ENCODE results near the gene SPART. TPM values are rescaled to one million over a fixed set of nuclear protein-coding genes. Genes with fewer than 3 reads are reported as not detected.

The SPART gene
- total RNA-seq, 4 donors from 2014 or later, result 95.1 to 157 (median 122) TPM

DNA sequence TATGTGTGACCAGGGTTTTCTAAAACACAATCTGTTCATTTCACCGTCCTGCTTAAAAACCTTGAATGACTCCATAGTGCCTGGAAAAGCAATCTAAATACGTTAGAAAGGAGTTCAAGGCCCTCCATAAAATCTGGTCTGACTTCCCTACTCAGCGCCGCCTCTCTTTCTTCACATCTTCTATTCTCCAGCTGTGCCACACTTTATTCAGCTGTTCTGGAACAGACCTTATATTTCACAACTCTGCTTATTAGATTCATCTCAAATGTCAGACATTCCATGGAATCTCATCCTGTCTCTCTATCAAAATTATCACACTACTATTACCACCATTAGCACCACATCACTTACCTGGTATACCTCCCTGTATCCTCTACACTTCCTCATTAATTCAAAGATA, 19.8 kb upstream of the SPART start:
- DNase-seq (ENCODE audit: extremely low spot score), result no peak
- TF ChIP-seq, protein P1, sequence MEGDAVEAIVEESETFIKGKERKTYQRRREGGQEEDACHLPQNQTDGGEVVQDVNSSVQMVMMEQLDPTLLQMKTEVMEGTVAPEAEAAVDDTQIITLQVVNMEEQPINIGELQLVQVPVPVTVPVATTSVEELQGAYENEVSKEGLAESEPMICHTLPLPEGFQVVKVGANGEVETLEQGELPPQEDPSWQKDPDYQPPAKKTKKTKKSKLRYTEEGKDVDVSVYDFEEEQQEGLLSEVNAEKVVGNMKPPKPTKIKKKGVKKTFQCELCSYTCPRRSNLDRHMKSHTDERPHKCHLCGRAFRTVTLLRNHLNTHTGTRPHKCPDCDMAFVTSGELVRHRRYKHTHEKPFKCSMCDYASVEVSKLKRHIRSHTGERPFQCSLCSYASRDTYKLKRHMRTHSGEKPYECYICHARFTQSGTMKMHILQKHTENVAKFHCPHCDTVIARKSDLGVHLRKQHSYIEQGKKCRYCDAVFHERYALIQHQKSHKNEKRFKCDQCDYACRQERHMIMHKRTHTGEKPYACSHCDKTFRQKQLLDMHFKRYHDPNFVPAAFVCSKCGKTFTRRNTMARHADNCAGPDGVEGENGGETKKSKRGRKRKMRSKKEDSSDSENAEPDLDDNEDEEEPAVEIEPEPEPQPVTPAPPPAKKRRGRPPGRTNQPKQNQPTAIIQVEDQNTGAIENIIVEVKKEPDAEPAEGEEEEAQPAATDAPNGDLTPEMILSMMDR (IDR thresholded peaks at IDR 0.05), result no peak
- no peak for TF ChIP-seq EP300 (IDR thresholded peaks at IDR 0.05)
- no peak for TF ChIP-seq POLR2AphosphoS5 (IDR thresholded peaks at IDR 0.05)
- TF ChIP-seq POLR2A (IDR thresholded peaks at IDR 0.05; ENCODE audit: low read depth), result no peak
- no peaks in the 10 kb centered on the region for H3K36me3 ChIP-seq
- no peak overlapping the region for H3K4me3 ChIP-seq
- WGBS, result 68% methylated on average over 4 of the region's 4 CpGs
- H3K27me3 ChIP-seq, result no peaks in the 10 kb centered on the region
- intact Hi-C loops (cut with DNase I), result no loop called here
- no peaks in the 10 kb centered on the region for H3K9me3 ChIP-seq
- H3K4me1 ChIP-seq, result peaks cover 0 to 23% (median 16%) of the 10 kb centered on the region in 4 donors
- no peak overlapping the region for H3K27ac ChIP-seq (replicated peaks in 1 of 4)

DNA sequence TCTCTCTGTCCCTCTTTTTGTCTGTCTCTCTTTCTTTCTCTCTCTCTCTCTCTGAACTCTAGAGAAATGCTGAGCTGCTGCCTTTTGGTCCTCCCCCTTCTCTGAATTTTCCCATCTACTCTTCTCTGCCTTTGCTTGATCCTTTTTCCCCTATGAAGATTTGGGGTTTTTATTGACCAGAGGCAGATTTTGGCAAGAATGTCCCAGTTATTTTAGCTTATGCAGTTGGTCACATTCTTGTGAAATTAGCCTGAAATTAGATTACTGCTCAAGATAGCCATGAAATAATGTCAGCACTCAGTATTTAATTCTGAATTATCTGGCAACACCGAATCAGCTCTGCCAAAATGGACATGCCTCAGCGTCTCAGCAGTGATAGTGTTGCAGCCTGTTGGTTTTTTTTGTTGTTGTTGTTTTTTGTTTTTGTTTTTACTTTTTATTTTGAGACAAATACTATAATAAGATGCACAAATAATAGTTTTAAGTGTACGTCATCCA, 17.2 kb upstream of the SPART start:
- Histone ChIP-seq H3K4me3 (no peak overlapping the region), H3K27ac (replicated peaks in 1 of 4) (peak overlapping the region in 3 of 4 donors; percentile 0 to 36 (median 23)), H3K27me3 (no peaks in the 10 kb centered on the region), H3K36me3 (no peaks in the 10 kb centered on the region), H3K9me3 (no peaks in the 10 kb centered on the region), H3K4me1 (peaks cover 0 to 29% (median 18%) of the 10 kb centered on the region in 4 donors)
- intact Hi-C loops (cut with DNase I), result no loop called here
- 72% methylated on average over 3 of the region's 3 CpGs for WGBS
- TF ChIP-seq POLR2A (IDR thresholded peaks at IDR 0.05; ENCODE audit: low read depth), result no peak
- TF ChIP-seq, protein P1 (IDR thresholded peaks at IDR 0.05), result no peak
- no peak for TF ChIP-seq POLR2AphosphoS5 (IDR thresholded peaks at IDR 0.05)
- no peak for TF ChIP-seq EP300 (IDR thresholded peaks at IDR 0.05)
- no peak for DNase-seq (ENCODE audit: extremely low spot score)

DNA sequence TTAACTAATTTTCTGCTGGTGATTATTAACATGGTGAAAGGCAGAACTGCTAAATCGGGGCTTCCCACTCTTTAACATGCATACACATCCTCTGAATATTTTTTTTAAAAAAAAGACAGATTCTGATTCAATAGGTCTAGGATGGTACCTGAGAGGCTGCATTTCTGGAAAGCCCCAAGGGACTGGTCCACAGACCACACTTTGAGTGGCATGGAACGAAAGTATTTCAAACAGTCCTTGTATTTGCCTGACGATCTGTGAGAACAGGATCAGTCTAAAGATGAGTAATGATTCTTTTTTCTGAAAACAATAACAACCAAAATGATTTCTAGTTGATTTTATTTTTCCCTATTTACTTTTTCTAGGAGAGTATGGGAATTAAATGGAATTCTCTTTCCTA, 16.7 kb upstream of the SPART start:
- no peaks in the 10 kb centered on the region for H3K9me3 ChIP-seq
- intact Hi-C loops (cut with DNase I), result no loop called here
- H3K27ac ChIP-seq (replicated peaks in 1 of 4), result peak overlapping the region in 3 of 4 donors; percentile 0 to 36 (median 23)
- H3K27me3 ChIP-seq, result no peaks in the 10 kb centered on the region
- DNase-seq (ENCODE audit: extremely low spot score), result no peak
- H3K36me3 ChIP-seq, result no peaks in the 10 kb centered on the region
- no peak overlapping the region for H3K4me3 ChIP-seq
- WGBS, result 56% methylated on average over 3 of the region's 3 CpGs
- TF ChIP-seq POLR2AphosphoS5 (IDR thresholded peaks at IDR 0.05) (no peak), POLR2A (IDR thresholded peaks at IDR 0.05; ENCODE audit: low read depth) (no peak), EP300 (IDR thresholded peaks at IDR 0.05) (no peak)
- TF ChIP-seq, protein P1 (IDR thresholded peaks at IDR 0.05), result no peak
- peaks cover 0 to 33% (median 23%) of the 10 kb centered on the region in 4 donors for H3K4me1 ChIP-seq

DNA sequence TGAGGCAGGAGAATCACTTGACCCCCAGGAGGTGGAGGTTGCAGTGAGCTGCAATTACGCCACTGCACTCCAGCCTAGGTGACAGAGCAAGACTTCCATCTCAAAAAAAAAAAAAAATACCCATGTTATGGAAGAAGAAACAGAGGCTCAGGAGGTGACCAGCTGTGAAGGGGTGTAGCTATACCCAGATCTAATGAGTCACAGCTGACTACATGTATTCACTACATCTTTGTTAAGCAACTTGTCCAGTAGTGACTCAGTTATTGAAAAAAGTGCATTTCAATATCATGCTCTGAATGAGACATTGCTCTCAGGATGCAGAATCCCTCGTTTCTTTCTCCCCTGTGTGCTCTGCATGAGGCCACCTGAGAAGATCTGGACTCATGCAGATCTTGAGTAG, 16.1 kb upstream of the SPART start:
- Histone ChIP-seq H3K27ac (replicated peaks in 1 of 4) (peak overlapping the region in 2 of 4 donors; percentile 0 to 23), H3K4me1 (peaks cover 0 to 40% (median 30%) of the 10 kb centered on the region in 4 donors)
- TF ChIP-seq, protein P1 (IDR thresholded peaks at IDR 0.05), result no peak
- peak in 1 of 2 donors; percentile 19 for TF ChIP-seq POLR2AphosphoS5 (IDR thresholded peaks at IDR 0.05)

DNA sequence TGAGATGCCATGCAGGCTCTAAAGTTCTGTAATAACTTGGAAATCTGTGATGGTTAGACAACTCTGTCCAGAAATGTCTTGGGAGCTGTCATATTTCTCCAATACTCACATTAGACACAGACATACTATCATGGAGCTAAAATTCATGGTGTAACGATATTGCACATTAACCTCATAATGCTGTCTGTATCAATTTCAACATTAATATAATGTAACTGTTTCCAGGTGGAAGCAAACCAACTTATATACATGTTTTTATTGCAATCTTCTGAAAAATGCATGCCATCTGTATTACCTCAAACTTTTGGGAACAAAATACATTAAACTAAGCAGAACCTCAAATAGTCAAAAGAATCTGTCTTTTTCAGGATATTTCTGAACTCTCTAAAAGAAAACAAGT, 14.7 kb upstream of the SPART start:
- Histone ChIP-seq H3K27me3 (no peaks in the 10 kb centered on the region), H3K27ac (replicated peaks in 1 of 4) (no peak overlapping the region), H3K36me3 (no peaks in the 10 kb centered on the region), H3K4me1 (peaks cover 0 to 53% (median 43%) of the 10 kb centered on the region in 4 donors), H3K4me3 (no peak overlapping the region), H3K9me3 (no peaks in the 10 kb centered on the region)
- no peak for DNase-seq (ENCODE audit: extremely low spot score)
- 62% methylated on average over 1 of the region's 1 CpG for WGBS
- TF ChIP-seq POLR2AphosphoS5 (IDR thresholded peaks at IDR 0.05), result no peak
- no peak for TF ChIP-seq EP300 (IDR thresholded peaks at IDR 0.05)
- TF ChIP-seq, protein P1 (IDR thresholded peaks at IDR 0.05), result no peak
- TF ChIP-seq POLR2A (IDR thresholded peaks at IDR 0.05; ENCODE audit: low read depth), result no peak
- intact Hi-C loops (cut with DNase I), result no loop called here

More for the DNA sequence above, 16.1 kb upstream of the SPART start:
- Histone ChIP-seq H3K4me3 (no peak overlapping the region), H3K27me3 (no peaks in the 10 kb centered on the region), H3K36me3 (no peaks in the 10 kb centered on the region), H3K9me3 (no peaks in the 10 kb centered on the region)
- DNase-seq (ENCODE audit: extremely low spot score), result no peak
- intact Hi-C loops (cut with DNase I), result no loop called here
- WGBS, result 75% methylated on average over 2 of the region's 2 CpGs
